Esophagus squamous epithelium (tissue), 4 donors: ENCODE results near the gene IL10.

Source experiments
- POLR2A ChIP-seq, 4 donors: fragments of 450-650 bp; IDR thresholded peaks; one replicate each; pipeline ENCODE4 v1.6.1; 2017; ENCODE audit warnings: antibody characterized with exemption in 4 of 4, mild to moderate bottlenecking in 4 of 4, moderate library complexity in 3 of 4
- TF ChIP-seq, protein P1 (sequence below), 6 experiments: fragments of 450-650 bp in 4 of 6; fragments of 200-600 bp in 2 of 6; sonication (generic) in 2 of 6; IDR thresholded peaks; one replicate each; pipeline ENCODE4 v1.5.1; 2016 to 2019; ENCODE audit warnings: antibody characterized with exemption in 6 of 6, mild to moderate bottlenecking in 4 of 6, moderate library complexity in 4 of 6

DNA sequence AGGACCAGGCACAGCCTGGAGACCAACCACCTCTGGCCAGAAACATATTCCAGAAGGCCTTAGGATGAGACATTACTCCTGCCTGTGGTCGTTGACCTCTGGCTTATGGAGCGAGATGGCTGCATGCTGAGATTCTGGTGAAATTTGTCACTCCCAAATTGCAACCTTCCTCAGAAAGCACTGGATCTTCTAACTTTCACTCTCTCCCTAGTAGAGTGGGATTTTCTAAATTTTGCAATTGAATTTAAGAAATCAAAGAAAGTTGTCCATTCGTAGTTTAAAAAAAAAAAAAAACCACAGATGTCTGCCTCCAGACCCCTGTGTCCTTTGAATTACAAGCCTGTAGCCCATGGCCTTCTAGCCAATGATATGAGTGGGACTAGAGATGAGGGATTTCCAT is 28.6 kb upstream of the IL10 start:
- no peak for TF ChIP-seq POLR2A (IDR thresholded peaks at IDR 0.05)
- TF ChIP-seq, protein P1, sequence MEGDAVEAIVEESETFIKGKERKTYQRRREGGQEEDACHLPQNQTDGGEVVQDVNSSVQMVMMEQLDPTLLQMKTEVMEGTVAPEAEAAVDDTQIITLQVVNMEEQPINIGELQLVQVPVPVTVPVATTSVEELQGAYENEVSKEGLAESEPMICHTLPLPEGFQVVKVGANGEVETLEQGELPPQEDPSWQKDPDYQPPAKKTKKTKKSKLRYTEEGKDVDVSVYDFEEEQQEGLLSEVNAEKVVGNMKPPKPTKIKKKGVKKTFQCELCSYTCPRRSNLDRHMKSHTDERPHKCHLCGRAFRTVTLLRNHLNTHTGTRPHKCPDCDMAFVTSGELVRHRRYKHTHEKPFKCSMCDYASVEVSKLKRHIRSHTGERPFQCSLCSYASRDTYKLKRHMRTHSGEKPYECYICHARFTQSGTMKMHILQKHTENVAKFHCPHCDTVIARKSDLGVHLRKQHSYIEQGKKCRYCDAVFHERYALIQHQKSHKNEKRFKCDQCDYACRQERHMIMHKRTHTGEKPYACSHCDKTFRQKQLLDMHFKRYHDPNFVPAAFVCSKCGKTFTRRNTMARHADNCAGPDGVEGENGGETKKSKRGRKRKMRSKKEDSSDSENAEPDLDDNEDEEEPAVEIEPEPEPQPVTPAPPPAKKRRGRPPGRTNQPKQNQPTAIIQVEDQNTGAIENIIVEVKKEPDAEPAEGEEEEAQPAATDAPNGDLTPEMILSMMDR (IDR thresholded peaks at IDR 0.05): no peak
